Astrocyte of the spinal cord (primary cell): Measurements from ENCODE around the gene FBN1.

Experiments used
- DNase-seq: peaks from one replicate; pipeline ENCODE4 v3.0.0; 2011; ENCODE audit warnings: low read depth, low spot score
- H3K4me3 ChIP-seq: 2 replicates; pipeline ENCODE4 v1.5.1; 2011; ENCODE audit warnings: low read depth, mild to moderate bottlenecking, low read length, moderate library complexity
- in situ Hi-C: cut with HindIII; loops from 2 replicates; pipeline ENCODE4 v1.10.0; 2017; ENCODE audit warnings: low sequenced_read_pairs
- TF ChIP-seq, protein P1 (sequence below): IDR thresholded peaks from 2 replicates; pipeline ENCODE4 v1.5.1; 2012; ENCODE audit warnings: low read depth, mild to moderate bottlenecking, low read length, inconsistent platforms

The FBN1 gene

DNA sequence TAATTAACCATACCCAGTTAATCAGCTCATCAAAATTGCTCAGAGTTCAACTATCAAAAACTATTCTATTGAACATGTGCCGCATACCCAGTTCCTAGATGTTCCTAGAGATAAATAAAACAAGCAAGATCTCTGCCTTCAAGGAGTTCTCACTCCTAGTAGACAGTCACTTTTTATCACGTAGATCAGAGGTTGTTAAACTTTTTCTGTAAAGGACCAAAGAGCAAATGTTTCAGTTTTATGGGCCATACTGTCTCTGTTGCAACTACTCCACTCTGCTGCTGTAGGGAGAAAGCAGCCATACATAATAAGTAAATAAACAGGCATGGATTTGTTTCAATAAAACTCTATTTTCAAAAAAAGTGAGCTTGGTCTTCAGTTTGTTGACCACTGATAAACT is 7.9 kb downstream of the FBN1 start:
- TF ChIP-seq, protein P1, sequence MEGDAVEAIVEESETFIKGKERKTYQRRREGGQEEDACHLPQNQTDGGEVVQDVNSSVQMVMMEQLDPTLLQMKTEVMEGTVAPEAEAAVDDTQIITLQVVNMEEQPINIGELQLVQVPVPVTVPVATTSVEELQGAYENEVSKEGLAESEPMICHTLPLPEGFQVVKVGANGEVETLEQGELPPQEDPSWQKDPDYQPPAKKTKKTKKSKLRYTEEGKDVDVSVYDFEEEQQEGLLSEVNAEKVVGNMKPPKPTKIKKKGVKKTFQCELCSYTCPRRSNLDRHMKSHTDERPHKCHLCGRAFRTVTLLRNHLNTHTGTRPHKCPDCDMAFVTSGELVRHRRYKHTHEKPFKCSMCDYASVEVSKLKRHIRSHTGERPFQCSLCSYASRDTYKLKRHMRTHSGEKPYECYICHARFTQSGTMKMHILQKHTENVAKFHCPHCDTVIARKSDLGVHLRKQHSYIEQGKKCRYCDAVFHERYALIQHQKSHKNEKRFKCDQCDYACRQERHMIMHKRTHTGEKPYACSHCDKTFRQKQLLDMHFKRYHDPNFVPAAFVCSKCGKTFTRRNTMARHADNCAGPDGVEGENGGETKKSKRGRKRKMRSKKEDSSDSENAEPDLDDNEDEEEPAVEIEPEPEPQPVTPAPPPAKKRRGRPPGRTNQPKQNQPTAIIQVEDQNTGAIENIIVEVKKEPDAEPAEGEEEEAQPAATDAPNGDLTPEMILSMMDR = no peak
- no peak overlapping the region for H3K4me3 ChIP-seq
- in situ Hi-C loops = no loop called here
- no peak for DNase-seq

DNA sequence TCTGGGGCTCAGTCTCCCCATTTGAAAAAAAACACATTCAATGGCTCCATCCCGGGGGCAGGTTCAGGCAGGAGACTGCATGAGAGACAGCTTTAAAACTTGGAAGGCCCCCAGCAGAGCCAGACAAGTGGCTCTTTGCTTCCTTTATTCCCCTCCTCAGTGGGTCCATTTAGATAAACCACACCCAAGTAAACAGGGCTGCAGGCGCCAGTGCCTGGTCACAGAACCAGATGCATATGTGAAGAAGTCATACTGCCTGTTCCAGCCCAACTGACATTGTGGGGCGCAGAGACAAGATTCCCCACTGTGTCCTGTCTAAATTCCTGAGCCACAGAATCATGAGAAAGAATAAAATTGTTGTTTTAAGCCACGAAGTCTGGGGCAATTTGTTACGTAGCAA is 9.0 kb downstream of the FBN1 start:
- H3K4me3 ChIP-seq = no peak overlapping the region
- DNase-seq = peak; percentile 90
- TF ChIP-seq, protein P1 = no peak
- in situ Hi-C loops = no loop called here

GRCh38 chr15:48634893-48635292 is 10.6 kb downstream of the FBN1 start:
- no peak overlapping the region for H3K4me3 ChIP-seq
- DNase-seq = peak; percentile 59
- TF ChIP-seq, protein P1 = no peak
- in situ Hi-C loops = no loop called here

DNA sequence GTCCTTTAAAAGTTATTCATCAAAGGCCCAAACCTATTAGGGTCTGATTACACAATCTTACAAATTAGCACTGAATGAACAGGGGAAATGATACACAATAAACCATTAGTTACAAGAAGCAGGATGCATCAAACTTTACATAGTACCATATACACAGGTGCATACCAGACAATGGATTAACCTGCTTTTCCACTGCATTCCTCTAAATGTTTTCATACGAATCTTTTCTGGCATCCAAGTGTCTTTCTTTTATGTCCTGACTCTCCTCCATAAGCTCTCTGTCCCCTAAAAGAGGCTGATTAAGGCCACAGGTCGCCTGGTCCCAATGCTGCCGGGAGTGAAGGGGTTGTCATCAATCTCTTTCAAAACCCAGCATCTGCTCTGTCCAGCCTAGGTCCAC is 11.4 kb downstream of the FBN1 start:
- in situ Hi-C loops = no loop called here
- DNase-seq = no peak
- TF ChIP-seq, protein P1 = no peak

DNA sequence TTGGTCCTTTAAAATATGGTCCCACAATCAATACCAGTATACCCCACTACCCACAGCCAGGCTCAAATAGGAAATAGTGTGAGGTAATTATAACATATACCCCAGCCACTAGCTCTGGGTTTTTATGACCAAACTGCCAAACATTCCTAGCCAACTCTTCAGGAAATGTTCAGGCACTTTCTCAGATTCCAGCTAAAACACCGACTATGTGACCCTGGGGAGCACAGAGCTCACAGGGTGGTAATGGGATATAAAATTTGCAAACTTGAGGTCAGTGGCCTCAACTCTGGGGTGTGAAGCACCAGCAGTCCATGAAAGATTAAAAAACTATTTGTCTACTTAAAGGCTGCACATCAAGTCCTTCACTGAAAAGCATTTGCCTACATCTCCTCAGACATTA is 12.9 kb downstream of the FBN1 start:
- in situ Hi-C loops = no loop called here
- H3K4me3 ChIP-seq = no peak overlapping the region
- TF ChIP-seq, protein P1 = no peak
- DNase-seq = no peak

More for the DNA sequence above, 11.4 kb downstream of the FBN1 start:
- no peak overlapping the region for H3K4me3 ChIP-seq

GRCh38 chr15:48631176-48631770 is 14.2 kb downstream of the FBN1 start:
- in situ Hi-C loops = no loop called here
- H3K4me3 ChIP-seq = no peak overlapping the region
- TF ChIP-seq, protein P1 = no peak
- no peak for DNase-seq
